Skeletal muscle tissue (tissue), 4 donors: Measurements from ENCODE around the gene RNF14. TPM values are rescaled to one million over a fixed set of nuclear protein-coding genes. Genes with fewer than 3 reads are reported as not detected.
"Not testable (repeated sequence)": the region's sequence is repeated elsewhere in the genome, so short reads cannot be mapped to it uniquely, and the experiment has no call there.

Source experiments
- H3K27ac ChIP-seq: one replicate; pipeline ENCODE4 v1.7.0; 2013; ENCODE audit warnings: mild to moderate bottlenecking, low read depth, low read length, inconsistent platforms
- H3K27me3 ChIP-seq, 3 donors: one replicate each; pipeline ENCODE4 v1.7.0; 2013; ENCODE audit warnings: low read length in 3 of 3; ENCODE audit not compliant: control insufficient read depth in 3 of 3, insufficient read depth in 3 of 3
- H3K36me3 ChIP-seq, 3 donors: one replicate each; pipeline ENCODE4 v1.7.0; 2013; ENCODE audit warnings: low read length in 3 of 3; ENCODE audit not compliant: control insufficient read depth in 3 of 3, insufficient read depth in 3 of 3
- H3K4me1 ChIP-seq, 3 donors: one replicate each; pipeline ENCODE4 v1.7.0; 2013; ENCODE audit warnings: low read length in 3 of 3, mild to moderate bottlenecking in 3 of 3; ENCODE audit not compliant: control insufficient read depth in 3 of 3, insufficient read depth in 3 of 3
- H3K4me3 ChIP-seq, 3 donors: one replicate each; pipeline ENCODE4 v1.7.0; 2013; ENCODE audit warnings: low read length in 3 of 3
- H3K9ac ChIP-seq, 3 donors: one replicate each; pipeline ENCODE4 v1.7.0; 2013; ENCODE audit warnings: low read length in 3 of 3, mild to moderate bottlenecking in 3 of 3, moderate library complexity in 2 of 3, low read depth in 1 of 3
- H3K9me3 ChIP-seq, 3 donors: one replicate each; pipeline ENCODE4 v1.7.0; 2013; ENCODE audit warnings: low read length in 3 of 3; ENCODE audit not compliant: control insufficient read depth in 3 of 3
- total RNA-seq: library from RNA; depleted of rRNA; stranded (reverse); fragments of >200 nt; gene quantifications from one replicate; pipeline ENCODE4 v1.2.3, GENCODE V29; 2014
- donor health status: Osteomylitis.

Gene RNF14
- 44.4 TPM for total RNA-seq

- Histone ChIP-seq H3K36me3 (peaks cover 7 to 9% (median 8%) of the 10 kb centered on the region in 3 donors), H3K27ac (peak within 1 kb of the TSS; percentile 96), H3K4me1 (peaks cover 9 to 16% (median 13%) of the 10 kb centered on the region in 3 donors), H3K9ac (peak within 1 kb of the TSS; percentile 99), H3K9me3 (no peaks in the 10 kb centered on the region), H3K4me3 (peak within 1 kb of the TSS; percentile 92 to 96 (median 95)), H3K27me3 (no peaks in the 10 kb centered on the region)
These were observed at the start of gene RNF14 for GRCh38 chr5:141968914-141969608. RNF14 (plus strand) TSS chr5:141969105; CDS start chr5:141973589, 4,484 bp downstream.

- no peaks in the 10 kb centered on the region for H3K9me3 ChIP-seq
- no peak overlapping the region for H3K4me3 ChIP-seq
- no peaks in the 10 kb centered on the region for H3K27me3 ChIP-seq
- H3K27ac ChIP-seq: no peak overlapping the region
- no peaks in the 10 kb centered on the region for H3K36me3 ChIP-seq
- no peak overlapping the region for H3K9ac ChIP-seq
- peaks cover 5 to 18% (median 18%) of the 10 kb centered on the region in 3 donors for H3K4me1 ChIP-seq
These were observed 49.4 kb upstream of the RNF14 start for GRCh38 chr5:141919218-141920119.

- Histone ChIP-seq H3K27ac (no peak overlapping the region), H3K36me3 (peaks cover 5% of the 10 kb centered on the region in 3 donors), H3K9ac (no peak overlapping the region), H3K4me1 (peaks cover 6 to 21% (median 19%) of the 10 kb centered on the region in 3 donors), H3K27me3 (no peaks in the 10 kb centered on the region), H3K4me3 (no peak overlapping the region), H3K9me3 (no peaks in the 10 kb centered on the region)
These were observed 48.1 kb upstream of the RNF14 start for GRCh38 chr5:141920771-141921170.

GRCh38 chr5:141922827-141923447, 46.0 kb upstream of the RNF14 start:
- Histone ChIP-seq H3K27ac (peak overlapping the region; percentile 97), H3K36me3 (peaks cover 19 to 25% (median 24%) of the 10 kb centered on the region in 3 donors), H3K9ac (peak overlapping the region; percentile 91 to 98 (median 97)), H3K4me3 (peak overlapping the region; percentile 82 to 95 (median 90)), H3K4me1 (peaks cover 13 to 26% (median 19%) of the 10 kb centered on the region in 3 donors)
- not testable (repeated sequence) for H3K27me3 ChIP-seq, H3K9me3 ChIP-seq

- Histone ChIP-seq H3K9ac (peak within 1 kb of the TSS; percentile 91 to 98 (median 97)), H3K4me3 (peak within 1 kb of the TSS; percentile 82 to 95 (median 90)), H3K9me3 (no peaks in the 10 kb centered on the region), H3K27ac (peak within 1 kb of the TSS; percentile 97), H3K4me1 (peaks cover 13 to 30% (median 25%) of the 10 kb centered on the region in 3 donors), H3K36me3 (peaks cover 27 to 32% (median 30%) of the 10 kb centered on the region in 3 donors), H3K27me3 (no peaks in the 10 kb centered on the region)
These were observed 45.2 kb upstream of the RNF14 start, which contains the start of gene DELE1 for GRCh38 chr5:141923448-141924313. DELE1 (plus strand) TSS chr5:141923871; CDS start chr5:141923942, 71 bp downstream.

- Histone ChIP-seq H3K27me3 (no peaks in the 10 kb centered on the region), H3K4me1 (peaks cover 13 to 34% (median 25%) of the 10 kb centered on the region in 3 donors), H3K9me3 (no peaks in the 10 kb centered on the region), H3K9ac (peak overlapping the region in 1 of 3 donors; percentile 52), H3K27ac (no peak overlapping the region), H3K4me3 (no peak overlapping the region), H3K36me3 (peaks cover 53 to 55% (median 55%) of the 10 kb centered on the region in 3 donors)
These were observed 42.5 kb upstream of the RNF14 start for GRCh38 chr5:141926434-141926833.

GRCh38 chr5:141928051-141928450, 40.9 kb upstream of the RNF14 start:
- H3K4me1 ChIP-seq: peaks cover 13 to 26% (median 19%) of the 10 kb centered on the region in 3 donors
- peaks cover 66 to 67% (median 67%) of the 10 kb centered on the region in 3 donors for H3K36me3 ChIP-seq

GRCh38 chr5:141929398-141930058, 39.4 kb upstream of the RNF14 start:
- H3K27me3 ChIP-seq: no peaks in the 10 kb centered on the region
- peak overlapping the region; percentile 59 for H3K27ac ChIP-seq
- no peak overlapping the region for H3K4me3 ChIP-seq
- H3K4me1 ChIP-seq: peaks cover 7 to 20% (median 11%) of the 10 kb centered on the region in 3 donors
- peak overlapping the region in 1 of 3 donors; percentile 63 for H3K9ac ChIP-seq
- H3K9me3 ChIP-seq: no peaks in the 10 kb centered on the region
- peaks cover 73 to 78% (median 77%) of the 10 kb centered on the region in 3 donors for H3K36me3 ChIP-seq

More at GRCh38 chr5:141928051-141928450, 40.9 kb upstream of the RNF14 start:
- H3K27me3 ChIP-seq: no peaks in the 10 kb centered on the region
- H3K9ac ChIP-seq: no peak overlapping the region
- H3K27ac ChIP-seq: no peak overlapping the region
- H3K4me3 ChIP-seq: no peak overlapping the region
- no peaks in the 10 kb centered on the region for H3K9me3 ChIP-seq
